ENCODE results near the gene KRTAP5-7.
"Not testable (repeated sequence)": the region's sequence is repeated elsewhere in the genome, so short reads cannot be mapped to it uniquely, and the experiment has no call there.

Gene KRTAP5-7, protein sequence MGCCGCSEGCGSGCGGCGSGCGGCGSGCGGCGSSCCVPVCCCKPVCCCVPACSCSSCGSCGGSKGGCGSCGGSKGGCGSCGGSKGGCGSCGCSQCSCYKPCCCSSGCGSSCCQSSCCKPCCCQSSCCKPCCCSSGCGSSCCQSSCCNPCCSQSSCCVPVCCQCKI

DNA sequence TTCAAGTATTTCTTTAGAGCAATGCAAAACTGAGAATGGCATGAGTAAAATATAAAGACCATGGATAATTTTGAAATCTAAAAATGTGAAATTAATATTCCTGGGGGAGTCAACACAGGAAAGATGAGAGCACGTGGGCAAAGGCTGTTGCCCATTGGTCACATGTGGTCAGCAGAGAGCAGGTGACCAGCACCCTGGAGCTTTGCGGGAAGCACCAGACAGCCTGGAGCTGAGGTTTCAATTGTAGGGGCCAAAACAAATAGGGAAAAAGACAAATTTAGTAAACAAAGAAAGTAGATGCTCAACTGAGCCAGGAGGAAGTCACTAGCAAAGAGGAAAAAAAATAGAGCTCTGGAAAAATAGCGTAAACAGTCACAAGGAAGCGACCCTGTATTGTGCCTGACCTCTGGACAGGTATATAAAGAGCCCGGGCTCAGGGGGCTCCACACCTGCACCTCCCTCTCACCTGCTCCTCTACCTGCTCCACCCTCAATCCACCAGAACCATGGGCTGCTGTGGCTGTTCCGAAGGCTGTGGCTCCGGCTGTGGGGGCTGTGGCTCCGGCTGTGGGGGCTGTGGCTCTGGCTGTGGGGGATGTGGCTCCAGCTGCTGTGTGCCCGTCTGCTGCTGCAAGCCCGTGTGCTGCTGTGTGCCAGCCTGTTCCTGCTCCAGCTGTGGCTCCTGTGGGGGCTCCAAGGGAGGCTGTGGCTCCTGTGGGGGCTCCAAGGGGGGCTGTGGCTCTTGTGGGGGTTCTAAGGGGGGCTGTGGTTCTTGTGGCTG lies at the start of gene KRTAP5-7:
Gene KRTAP5-7 (plus strand): TSS at position 472 of the 780 bp plus-strand sequence. CDS start 34 bp downstream, at position 506.
- ATAC-seq, result not testable (repeated sequence)

GRCh38 chr11:71477641-71478527 lies 49.2 kb upstream of the KRTAP5-7 start:
- TF ChIP-seq ZNF565 (CRISPR knock-in tag; conservative IDR thresholded peaks at IDR 0.05; ENCODE audit: low read depth) (no peak), TOX (CRISPR knock-in tag; IDR thresholded peaks at IDR 0.05; ENCODE audit: borderline replicate concordance) (no peak), SNAI2 (CRISPR knock-in tag; IDR thresholded peaks at IDR 0.05) (no peak), CSRNP3 (CRISPR knock-in tag; IDR thresholded peaks at IDR 0.05) (no peak), PPARA (CRISPR knock-in tag; IDR thresholded peaks at IDR 0.05; ENCODE audit: borderline replicate concordance) (no peak), ZC3H10 (CRISPR knock-in tag; IDR thresholded peaks at IDR 0.05) (no peak), CSDC2 (CRISPR knock-in tag; IDR thresholded peaks at IDR 0.05) (no peak), ESRRG (CRISPR knock-in tag; IDR thresholded peaks at IDR 0.05) (no peak), GLIS3 (CRISPR knock-in tag; IDR thresholded peaks at IDR 0.05) (no peak), ARNTL (CRISPR knock-in tag; IDR thresholded peaks at IDR 0.05; ENCODE audit: borderline replicate concordance, low read depth) (no peak), POU6F1 (CRISPR knock-in tag; IDR thresholded peaks at IDR 0.05; ENCODE audit: borderline replicate concordance, low read depth) (no peak)
- ATAC-seq, result no peak; the same call in 2 of the 3 replicates

DNA sequence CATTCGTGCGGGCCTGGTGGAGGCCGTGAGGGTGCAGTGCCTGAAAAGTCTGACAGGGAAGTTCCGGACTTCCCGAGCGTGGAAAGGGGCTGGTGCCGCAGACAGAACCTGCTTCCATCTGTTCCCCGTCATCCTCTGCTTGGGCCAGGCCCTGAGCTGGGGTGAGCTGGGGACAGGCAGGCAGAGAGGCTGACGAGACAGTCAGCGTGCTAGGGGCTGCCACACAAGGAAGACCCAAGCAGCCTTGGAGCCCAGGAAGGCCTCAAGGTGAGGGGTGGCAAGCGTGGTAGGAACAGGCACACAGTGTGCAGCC lies 48.6 kb upstream of the KRTAP5-7 start:
- TF ChIP-seq BACH2 (CRISPR knock-in tag; IDR thresholded peaks at IDR 0.05; ENCODE audit: borderline replicate concordance) (no peak), TSHZ2 (CRISPR knock-in tag; IDR thresholded peaks at IDR 0.05) (no peak), RARB (CRISPR knock-in tag; IDR thresholded peaks at IDR 0.05) (no peak), CSRNP3 (CRISPR knock-in tag; IDR thresholded peaks at IDR 0.05) (no peak), ISL1 (CRISPR knock-in tag; IDR thresholded peaks at IDR 0.05) (no peak), ZFP3 (CRISPR knock-in tag; IDR thresholded peaks at IDR 0.05) (no peak), ZFP30 (CRISPR knock-in tag; IDR thresholded peaks at IDR 0.05) (no peak)
- ATAC-seq, result no peak

DNA sequence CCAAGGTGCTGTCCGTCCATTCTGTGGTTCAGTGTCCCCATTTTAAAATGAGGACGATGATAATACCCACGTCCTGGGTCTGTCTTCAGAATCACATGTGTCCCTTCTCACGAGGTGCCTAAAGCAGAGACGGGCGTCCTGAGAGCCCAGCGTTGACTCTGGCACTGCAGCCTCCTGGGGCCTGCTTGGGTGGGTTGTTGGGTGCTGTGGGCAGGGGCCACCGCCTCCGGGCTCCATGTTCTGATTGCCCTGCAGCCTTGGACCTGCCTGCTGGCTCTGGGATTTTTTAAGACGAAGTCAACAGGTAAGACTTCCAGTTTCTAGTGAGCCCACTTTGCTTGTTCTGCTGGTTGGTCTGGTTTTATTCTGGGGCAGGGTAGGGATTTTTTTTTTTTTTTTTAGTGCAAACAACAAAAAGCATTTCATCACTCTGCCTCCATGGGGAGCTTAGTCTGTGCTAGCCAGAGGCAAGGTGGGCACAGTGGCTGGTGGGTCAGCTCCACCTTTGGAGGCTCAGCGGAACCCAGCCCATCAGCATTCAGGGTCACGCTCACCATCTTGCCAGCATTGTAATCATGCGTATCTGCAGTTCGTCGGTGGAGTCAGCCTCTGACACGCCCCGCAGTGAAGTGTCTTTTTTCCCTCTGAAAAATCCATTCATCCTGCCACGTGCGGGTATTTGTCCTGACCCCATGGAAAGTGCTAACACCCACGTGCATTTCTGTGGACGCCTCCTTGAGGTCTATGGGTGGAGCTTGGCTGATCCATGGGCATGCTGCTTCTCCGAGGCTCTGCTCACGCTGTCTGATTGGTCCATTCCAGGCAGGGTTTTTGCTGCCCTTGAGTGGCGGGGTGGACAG lies 45.7 kb upstream of the KRTAP5-7 start:
- no peak for ATAC-seq
- TF ChIP-seq ESRRG (CRISPR knock-in tag; IDR thresholded peaks at IDR 0.05), result no peak
- no peak for TF ChIP-seq ZNF8 (CRISPR knock-in tag; IDR thresholded peaks at IDR 0.05)
- TF ChIP-seq OSR1 (CRISPR knock-in tag; IDR thresholded peaks at IDR 0.05), result no peak
- TF ChIP-seq TCF4 (CRISPR knock-in tag; IDR thresholded peaks at IDR 0.05; ENCODE audit: borderline replicate concordance), result no peak
- no peak for TF ChIP-seq ZFP30 (CRISPR knock-in tag; IDR thresholded peaks at IDR 0.05)
- no peak for TF ChIP-seq PPARA (CRISPR knock-in tag; IDR thresholded peaks at IDR 0.05; ENCODE audit: borderline replicate concordance)
- TF ChIP-seq CSDC2 (CRISPR knock-in tag; IDR thresholded peaks at IDR 0.05), result no peak
- TF ChIP-seq ZFP3 (CRISPR knock-in tag; IDR thresholded peaks at IDR 0.05), result no peak
- no peak for TF ChIP-seq ZC3H10 (CRISPR knock-in tag; IDR thresholded peaks at IDR 0.05)
- TF ChIP-seq SNAI2 (CRISPR knock-in tag; IDR thresholded peaks at IDR 0.05), result no peak
- TF ChIP-seq, protein P1, sequence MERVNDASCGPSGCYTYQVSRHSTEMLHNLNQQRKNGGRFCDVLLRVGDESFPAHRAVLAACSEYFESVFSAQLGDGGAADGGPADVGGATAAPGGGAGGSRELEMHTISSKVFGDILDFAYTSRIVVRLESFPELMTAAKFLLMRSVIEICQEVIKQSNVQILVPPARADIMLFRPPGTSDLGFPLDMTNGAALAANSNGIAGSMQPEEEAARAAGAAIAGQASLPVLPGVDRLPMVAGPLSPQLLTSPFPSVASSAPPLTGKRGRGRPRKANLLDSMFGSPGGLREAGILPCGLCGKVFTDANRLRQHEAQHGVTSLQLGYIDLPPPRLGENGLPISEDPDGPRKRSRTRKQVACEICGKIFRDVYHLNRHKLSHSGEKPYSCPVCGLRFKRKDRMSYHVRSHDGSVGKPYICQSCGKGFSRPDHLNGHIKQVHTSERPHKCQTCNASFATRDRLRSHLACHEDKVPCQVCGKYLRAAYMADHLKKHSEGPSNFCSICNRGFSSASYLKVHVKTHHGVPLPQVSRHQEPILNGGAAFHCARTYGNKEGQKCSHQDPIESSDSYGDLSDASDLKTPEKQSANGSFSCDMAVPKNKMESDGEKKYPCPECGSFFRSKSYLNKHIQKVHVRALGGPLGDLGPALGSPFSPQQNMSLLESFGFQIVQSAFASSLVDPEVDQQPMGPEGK (CRISPR knock-in tag; IDR thresholded peaks at IDR 0.05; ENCODE audit: borderline replicate concordance), result no peak
- no peak for TF ChIP-seq RARB (CRISPR knock-in tag; IDR thresholded peaks at IDR 0.05)
- TF ChIP-seq TOX (CRISPR knock-in tag; IDR thresholded peaks at IDR 0.05; ENCODE audit: borderline replicate concordance), result no peak
- TF ChIP-seq BACH2 (CRISPR knock-in tag; IDR thresholded peaks at IDR 0.05; ENCODE audit: borderline replicate concordance), result no peak
